IMR-90 (cell line): ENCODE data around the gene TMEM131L.

ENCODE experiments used
- BHLHE40 ChIP-seq: fragments of 150-350 bp; IDR thresholded peaks from 2 replicates; pipeline ENCODE4 v1.6.1; 2016; ENCODE audit warnings: mild to moderate bottlenecking, low read depth, low read length
- CEBPB ChIP-seq: IDR thresholded peaks from 2 replicates; pipeline ENCODE4 v1.6.1; 2012; ENCODE audit warnings: low read depth, low read length, improper control_type of control experiment
- CTCF ChIP-seq: conservative IDR thresholded peaks from 2 replicates; pipeline ENCODE4 v1.5.1; 2012; ENCODE audit warnings: mild to moderate bottlenecking, low read depth, low read length, improper control_type of control experiment
- ELK1 ChIP-seq: fragments of 150-350 bp; IDR thresholded peaks from 2 replicates; pipeline ENCODE4 v1.6.1; 2016; ENCODE audit warnings: low read depth, mild to moderate bottlenecking, low read length, moderate library complexity, borderline replicate concordance
- MAZ ChIP-seq: IDR thresholded peaks from 2 replicates; pipeline ENCODE4 v1.6.1; 2012; ENCODE audit warnings: low read depth, mild to moderate bottlenecking, low read length, improper control_type of control experiment, moderate library complexity, borderline replicate concordance
- MXI1 ChIP-seq: IDR thresholded peaks from 2 replicates; pipeline ENCODE4 v1.6.1; 2012; ENCODE audit warnings: low read depth, mild to moderate bottlenecking, low read length, moderate library complexity, borderline replicate concordance
- NFE2L2 ChIP-seq: fragments of 150-350 bp; IDR thresholded peaks from 2 replicates; pipeline ENCODE4 v1.6.1; 2016; ENCODE audit warnings: low read depth, mild to moderate bottlenecking, low read length
- POLR2A ChIP-seq: IDR thresholded peaks from 2 replicates; pipeline ENCODE4 v1.6.1; 2012; ENCODE audit warnings: mild to moderate bottlenecking, low read depth, low read length
- RAD21 ChIP-seq: IDR thresholded peaks from 2 replicates; pipeline ENCODE4 v1.6.1; 2012; ENCODE audit warnings: low read length, improper control_type of control experiment
- RCOR1 ChIP-seq: IDR thresholded peaks from 2 replicates; pipeline ENCODE4 v1.6.1; 2012; ENCODE audit warnings: mild to moderate bottlenecking, low read length, improper control_type of control experiment; ENCODE audit not compliant: insufficient replicate concordance
- RFX5 ChIP-seq: IDR thresholded peaks from 2 replicates; pipeline ENCODE4 v1.8.0; 2012; ENCODE audit warnings: low read depth, mild to moderate bottlenecking, low read length, moderate library complexity
- SMC3 ChIP-seq: fragments of 150-350 bp; IDR thresholded peaks from 2 replicates; pipeline ENCODE4 v1.6.1; 2016; ENCODE audit warnings: low read depth, mild to moderate bottlenecking, antibody characterized with exemption, low read length, moderate library complexity
- TF ChIP-seq, protein P1 (sequence below): fragments of 150-350 bp; IDR thresholded peaks from 2 replicates; pipeline ENCODE4 v1.6.1; 2017; ENCODE audit warnings: mild to moderate bottlenecking, antibody characterized with exemption, low read length, low read depth

- TF ChIP-seq ELK1: no peak
- TF ChIP-seq CTCF: no peak
- TF ChIP-seq RAD21: no peak
- no peak for TF ChIP-seq MXI1
- TF ChIP-seq, protein P1, sequence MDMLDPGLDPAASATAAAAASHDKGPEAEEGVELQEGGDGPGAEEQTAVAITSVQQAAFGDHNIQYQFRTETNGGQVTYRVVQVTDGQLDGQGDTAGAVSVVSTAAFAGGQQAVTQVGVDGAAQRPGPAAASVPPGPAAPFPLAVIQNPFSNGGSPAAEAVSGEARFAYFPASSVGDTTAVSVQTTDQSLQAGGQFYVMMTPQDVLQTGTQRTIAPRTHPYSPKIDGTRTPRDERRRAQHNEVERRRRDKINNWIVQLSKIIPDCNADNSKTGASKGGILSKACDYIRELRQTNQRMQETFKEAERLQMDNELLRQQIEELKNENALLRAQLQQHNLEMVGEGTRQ: no peak
- no peak for TF ChIP-seq POLR2A
- TF ChIP-seq RFX5: no peak
- TF ChIP-seq CEBPB: no peak
- no peak for TF ChIP-seq BHLHE40
- TF ChIP-seq RCOR1: no peak
- TF ChIP-seq MAZ: no peak
- TF ChIP-seq SMC3: no peak
- no peak for TF ChIP-seq NFE2L2
Measured at GRCh38 chr4:153668647-153669046, 202.5 kb downstream of the TMEM131L start.
